Mucosa of descending colon (tissue), 3 donors: ENCODE data around the gene CPT1A. TPM values are rescaled to one million over a fixed set of nuclear protein-coding genes. Genes with fewer than 3 reads are reported as not detected.

Experiments
- ATAC-seq: fragments of 200-7000 bp; cut with Tn5 transposase; one replicate; pipeline ENCODE4 v1.9.1; 2020; ENCODE audit warnings: mild to moderate bottlenecking, moderate library complexity
- DNase-seq, 3 donors: peaks; one replicate each; pipeline ENCODE4 v3.0.0-alpha.2; 2020
- H3K36me3 ChIP-seq: fragments of 200-600 bp; one replicate; pipeline ENCODE4 v1.8.0; 2021; ENCODE audit warnings: low read depth, mild to moderate bottlenecking
- H3K4me1 ChIP-seq: fragments of 200-600 bp; one replicate; pipeline ENCODE4 v1.8.0; 2021; ENCODE audit warnings: low read depth, mild to moderate bottlenecking
- H3K4me3 ChIP-seq: fragments of 200-600 bp; one replicate; pipeline ENCODE4 v1.8.0; 2021; ENCODE audit warnings: mild to moderate bottlenecking
- H3K9me3 ChIP-seq: fragments of 200-600 bp; one replicate; pipeline ENCODE4 v1.8.0; 2021; ENCODE audit warnings: mild to moderate bottlenecking
- CTCF ChIP-seq: fragments of 200-600 bp; IDR thresholded peaks from one replicate; pipeline ENCODE4 v1.8.0; 2022; ENCODE audit warnings: antibody characterized with exemption, mild to moderate bottlenecking
- intact Hi-C, 2 donors: fragments of 100-400 bp; cut with DNase I in 1 of 2; cut with micrococcal nuclease in 1 of 2; formaldehyde crosslinking; loops; one replicate each; pipeline versions ENCODE4 v1.11.0 to v1.11.1; 2022; cut with DNase I, micrococcal nuclease
- total RNA-seq, 3 donors: library from RNA; stranded (reverse); fragmentation: NEBNext Ultra II Directional in 2 of 3; extraction: Animal tissue kit (Norgen Biotek cat#: 25700) in 2 of 3; gene quantifications; one replicate each; pipeline versions ENCODE4 v1.2.1 to v1.2.4, GENCODE V29; 2021 to 2023
- donor health status: DM: no; HTN: no; CAD: no; lungs with moderate emphysema.
- donor health status: DM: no; HTN: no; CAD: no.
- donor health status: DM: no; HTN: yes; CAD: no.

Gene CPT1A
- total RNA-seq, 3 donors from 2014 or later: 130 to 191 (median 144) TPM

- ATAC-seq (no peak), DNase-seq (no peak)
- H3K4me3 ChIP-seq: no peak overlapping the region
- no peaks in the 10 kb centered on the region for H3K4me1 ChIP-seq
- no peaks in the 10 kb centered on the region for H3K9me3 ChIP-seq
- no peaks in the 10 kb centered on the region for H3K36me3 ChIP-seq
- intact Hi-C loops: no loop called here
- no peak for TF ChIP-seq CTCF
These were observed 126.1 kb downstream of the CPT1A start for GRCh38 chr11:68715456-68716122.

DNA sequence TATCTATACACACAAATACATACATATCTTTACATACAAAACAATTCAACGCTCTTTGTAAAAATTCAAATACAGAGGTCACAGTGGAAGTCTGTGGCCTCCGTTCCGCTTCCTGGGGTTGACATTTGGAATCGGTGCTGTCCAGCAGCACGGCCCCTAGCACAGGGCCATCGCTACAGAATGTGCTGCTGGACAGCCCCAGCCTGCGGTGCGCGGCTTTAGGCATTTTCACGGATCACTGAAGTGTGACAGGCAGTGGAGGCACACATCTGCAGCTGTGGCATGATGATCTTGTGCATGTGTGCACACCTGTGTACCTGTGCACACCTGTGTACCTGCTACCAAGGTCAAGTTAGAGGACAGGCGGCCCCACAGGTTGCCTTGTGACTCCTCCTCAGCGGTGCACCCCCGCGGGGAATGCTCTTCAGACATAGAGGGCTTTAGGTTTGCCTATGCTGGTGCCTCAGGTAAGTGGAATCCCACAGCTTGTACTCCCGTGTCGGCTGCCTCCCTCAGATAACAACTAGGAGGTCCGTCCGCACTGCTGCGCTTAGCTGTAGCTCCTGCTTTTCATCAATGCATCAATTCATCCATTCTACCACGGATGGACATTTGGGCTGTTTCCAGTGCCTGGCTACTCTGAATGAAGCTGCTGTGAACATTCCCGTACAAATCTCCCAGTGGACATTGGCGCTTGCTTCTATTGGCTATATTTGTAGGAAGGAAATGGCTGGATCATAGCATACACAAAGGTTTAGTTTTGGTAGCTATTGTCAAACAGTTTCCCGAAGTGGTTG, 127.5 kb downstream of the CPT1A start:
- Histone ChIP-seq H3K36me3 (no peaks in the 10 kb centered on the region), H3K4me3 (no peak overlapping the region), H3K9me3 (no peaks in the 10 kb centered on the region), H3K4me1 (no peaks in the 10 kb centered on the region)
- ATAC-seq (no peak), DNase-seq (no peak)
- intact Hi-C loops: no loop called here
- no peak for TF ChIP-seq CTCF

GRCh38 chr11:68711114-68711513, 130.6 kb downstream of the CPT1A start:
- intact Hi-C loops: no loop called here
- Histone ChIP-seq H3K9me3 (no peaks in the 10 kb centered on the region), H3K36me3 (no peaks in the 10 kb centered on the region), H3K4me3 (no peak overlapping the region), H3K4me1 (no peaks in the 10 kb centered on the region)
- ATAC-seq: no peak
- no peak for TF ChIP-seq CTCF
- no peak for DNase-seq

- DNase-seq (no peak), ATAC-seq (no peak)
- no peaks in the 10 kb centered on the region for H3K4me1 ChIP-seq
- intact Hi-C loops: no loop called here
- H3K36me3 ChIP-seq: no peaks in the 10 kb centered on the region
- H3K9me3 ChIP-seq: no peaks in the 10 kb centered on the region
- no peak for TF ChIP-seq CTCF
- H3K4me3 ChIP-seq: no peak overlapping the region
These were observed 131.3 kb downstream of the CPT1A start for GRCh38 chr11:68710409-68710808.

- Histone ChIP-seq H3K4me3 (no peak overlapping the region), H3K9me3 (no peaks in the 10 kb centered on the region), H3K4me1 (no peaks in the 10 kb centered on the region), H3K36me3 (no peaks in the 10 kb centered on the region)
- DNase-seq: no peak
- intact Hi-C loops: no loop called here
- no peak for TF ChIP-seq CTCF
- ATAC-seq: no peak
These were observed 132.7 kb downstream of the CPT1A start for GRCh38 chr11:68709062-68709461.
